VCaP (cell line): ENCODE results near the gene TCF3.

ENCODE experiments used
- H3K27ac ChIP-seq: fragments of 450-650 bp; 2 replicates; pipeline ENCODE4 v1.5.1; 2017
- CTCF ChIP-seq: fragments of 450-650 bp; conservative IDR thresholded peaks from 2 replicates; pipeline ENCODE4 v1.5.1; 2017; ENCODE audit warnings: mild to moderate bottlenecking, moderate library complexity

The TCF3 gene

GRCh38 chr19:1634938-1635243 lies 17.5 kb downstream of the TCF3 start:
- H3K27ac ChIP-seq, result no peak overlapping the region
- no peak for TF ChIP-seq CTCF

GRCh38 chr19:1634242-1634937 lies 18.0 kb downstream of the TCF3 start:
- TF ChIP-seq CTCF, result no peak
- no peak overlapping the region for H3K27ac ChIP-seq

- TF ChIP-seq CTCF, result no peak
- no peak overlapping the region for H3K27ac ChIP-seq
Observed at GRCh38 chr19:1633269-1633826, 19.1 kb downstream of the TCF3 start.

- no peak overlapping the region for H3K27ac ChIP-seq
- TF ChIP-seq CTCF, result no peak
Observed at GRCh38 chr19:1632462-1633268, 19.8 kb downstream of the TCF3 start.

GRCh38 chr19:1631557-1632100 lies 20.8 kb downstream of the TCF3 start:
- no peak for TF ChIP-seq CTCF
- no peak overlapping the region for H3K27ac ChIP-seq

- no peak for TF ChIP-seq CTCF
- H3K27ac ChIP-seq, result no peak overlapping the region
Observed at GRCh38 chr19:1630811-1631210, 21.6 kb downstream of the TCF3 start.

GRCh38 chr19:1630012-1630411 lies 22.4 kb downstream of the TCF3 start:
- H3K27ac ChIP-seq, result no peak overlapping the region
- no peak for TF ChIP-seq CTCF
